Sigmoid colon (tissue), 3 donors: Measurements from ENCODE around the gene NTN1.

ENCODE experiments used
- CTCF ChIP-seq, 4 experiments: fragments of 450-650 bp in 3 of 4; fragments of 200-600 bp in 1 of 4; IDR thresholded peaks; one replicate each; pipeline ENCODE4 v1.5.1; 2016 to 2019; ENCODE audit warnings: antibody characterized with exemption in 4 of 4, mild to moderate bottlenecking in 3 of 4, moderate library complexity in 2 of 4
- POLR2A ChIP-seq, 2 donors: fragments of 450-650 bp; IDR thresholded peaks; one replicate each; pipeline ENCODE4 v1.6.1; 2016; ENCODE audit warnings: antibody characterized with exemption in 2 of 2, mild to moderate bottlenecking in 2 of 2, moderate library complexity in 2 of 2

GRCh38 chr17:9132944-9133610 is 111.8 kb downstream of the NTN1 start:
- TF ChIP-seq POLR2A (IDR thresholded peaks at IDR 0.05) (no peak), CTCF (IDR thresholded peaks at IDR 0.05) (no peak)
